HepG2 (cell line): ENCODE measurements around the gene ARHGEF16. TPM values are rescaled to one million over a fixed set of nuclear protein-coding genes. Genes with fewer than 3 reads are reported as not detected.

Experiments
- ETV6 ChIP-seq: sonication (generic); formaldehyde crosslinking; conservative IDR thresholded peaks from 2 replicates; pipeline ENCODE4 v1.4.0; 2020; ENCODE audit warnings: missing genetic modification reagents
- MEIS1 ChIP-seq: sonication (generic); formaldehyde crosslinking; IDR thresholded peaks from 2 replicates; pipeline ENCODE4 v1.9.0; 2021; ENCODE audit warnings: mild to moderate bottlenecking, missing genetic modification reagents, moderate library complexity, borderline replicate concordance
- MTF1 ChIP-seq: sonication (generic); formaldehyde crosslinking; IDR thresholded peaks from 2 replicates; pipeline ENCODE4 v1.5.0; 2020; ENCODE audit warnings: missing genetic modification reagents
- MYNN ChIP-seq: sonication (generic); formaldehyde crosslinking; IDR thresholded peaks from 2 replicates; pipeline ENCODE4 v1.4.0; 2020; ENCODE audit warnings: mild to moderate bottlenecking, low read depth, missing genetic modification reagents
- NR2F6 ChIP-seq, 2 experiments: IDR thresholded peaks; 2 replicates each; pipeline ENCODE4 v1.6.1; 2016; ENCODE audit warnings: antibody characterized with exemption in 1 of 2, mild to moderate bottlenecking in 1 of 2
- ZFP82 ChIP-seq: sonication (generic); formaldehyde crosslinking; IDR thresholded peaks from 2 replicates; pipeline ENCODE4 v1.5.1; 2020; ENCODE audit warnings: mild to moderate bottlenecking, missing genetic modification reagents, borderline replicate concordance
- ZNF136 ChIP-seq: sonication (generic); formaldehyde crosslinking; IDR thresholded peaks from 2 replicates; pipeline ENCODE4 v1.8.1; 2022; ENCODE audit warnings: low read depth, mild to moderate bottlenecking, moderate library complexity, missing genetic modification reagents
- ZNF383 ChIP-seq: sonication (generic); formaldehyde crosslinking; IDR thresholded peaks from 2 replicates; pipeline ENCODE4 v1.4.0; 2020; ENCODE audit warnings: missing genetic modification reagents, mild to moderate bottlenecking, borderline replicate concordance
- ZNF431 ChIP-seq: sonication (generic); formaldehyde crosslinking; IDR thresholded peaks from 2 replicates; pipeline ENCODE4 v1.9.0; 2022; ENCODE audit warnings: missing genetic modification reagents, low read depth, mild to moderate bottlenecking, borderline replicate concordance
- ZNF737 ChIP-seq: sonication (generic); formaldehyde crosslinking; IDR thresholded peaks from 2 replicates; pipeline ENCODE4 v1.5.0; 2020; ENCODE audit warnings: missing genetic modification reagents, mild to moderate bottlenecking, borderline replicate concordance
- polyA plus RNA-seq, 8 experiments: library from polyadenylated mRNA; depleted of rRNA in 3 of 8; stranded (reverse) in 7 of 8; unstranded in 1 of 8; fragments of >200 nt; fragmentation: Illumina TruSeq in 4 of 8; extraction: Trizol in 4 of 8; gene quantifications; 2 replicates each; pipeline versions ENCODE4 v1.2.1 to v1.2.3, GENCODE V29; 2011 to 2016; ENCODE audit warnings: low read depth in 4 of 8, missing spikeins in 1 of 8, mixed read lengths in 1 of 8; ENCODE audit not compliant: insufficient read depth in 1 of 8
- total RNA-seq, 5 experiments: library from RNA; depleted of rRNA; stranded (reverse); fragments of >200 nt; fragmentation: Illumina TruSeq; extraction: Trizol; gene quantifications; 2 replicates each; pipeline ENCODE4 v1.2.3, GENCODE V29; 2016; ENCODE audit warnings: low read depth in 1 of 5
- TF ChIP-seq, protein P1 (sequence below), 2 experiments: sonication (generic) in 1 of 2; formaldehyde crosslinking in 1 of 2; IDR thresholded peaks; 2 replicates each; pipeline versions ENCODE4 v1.6.1 to v1.9.0; 2014 to 2022; ENCODE audit warnings: antibody characterized with exemption in 1 of 2, borderline replicate concordance in 1 of 2, inconsistent platforms in 1 of 2, low read depth in 1 of 2, missing genetic modification reagents in 1 of 2
- TF ChIP-seq, protein P2 (sequence below): sonication (generic); formaldehyde crosslinking; IDR thresholded peaks from 2 replicates; pipeline ENCODE4 v1.9.0; 2021; ENCODE audit warnings: mild to moderate bottlenecking, missing genetic modification reagents
- TF ChIP-seq, protein P3 (sequence below): sonication (generic); formaldehyde crosslinking; IDR thresholded peaks from 2 replicates; pipeline ENCODE4 v1.8.0; 2022; ENCODE audit warnings: missing genetic modification reagents, mild to moderate bottlenecking, inconsistent platforms, borderline replicate concordance

The ARHGEF16 gene
- total and polyA plus RNA-seq, 2 of the 13 experiments (the other 11 are each of a cell fraction or from before 2014, with no cell fraction given) = 20.3 to 39.9 TPM

- TF ChIP-seq, protein P1, sequence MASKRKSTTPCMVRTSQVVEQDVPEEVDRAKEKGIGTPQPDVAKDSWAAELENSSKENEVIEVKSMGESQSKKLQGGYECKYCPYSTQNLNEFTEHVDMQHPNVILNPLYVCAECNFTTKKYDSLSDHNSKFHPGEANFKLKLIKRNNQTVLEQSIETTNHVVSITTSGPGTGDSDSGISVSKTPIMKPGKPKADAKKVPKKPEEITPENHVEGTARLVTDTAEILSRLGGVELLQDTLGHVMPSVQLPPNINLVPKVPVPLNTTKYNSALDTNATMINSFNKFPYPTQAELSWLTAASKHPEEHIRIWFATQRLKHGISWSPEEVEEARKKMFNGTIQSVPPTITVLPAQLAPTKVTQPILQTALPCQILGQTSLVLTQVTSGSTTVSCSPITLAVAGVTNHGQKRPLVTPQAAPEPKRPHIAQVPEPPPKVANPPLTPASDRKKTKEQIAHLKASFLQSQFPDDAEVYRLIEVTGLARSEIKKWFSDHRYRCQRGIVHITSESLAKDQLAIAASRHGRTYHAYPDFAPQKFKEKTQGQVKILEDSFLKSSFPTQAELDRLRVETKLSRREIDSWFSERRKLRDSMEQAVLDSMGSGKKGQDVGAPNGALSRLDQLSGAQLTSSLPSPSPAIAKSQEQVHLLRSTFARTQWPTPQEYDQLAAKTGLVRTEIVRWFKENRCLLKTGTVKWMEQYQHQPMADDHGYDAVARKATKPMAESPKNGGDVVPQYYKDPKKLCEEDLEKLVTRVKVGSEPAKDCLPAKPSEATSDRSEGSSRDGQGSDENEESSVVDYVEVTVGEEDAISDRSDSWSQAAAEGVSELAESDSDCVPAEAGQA (IDR thresholded peaks at IDR 0.05; ENCODE audit: low read depth) = peak; percentile 77
- TF ChIP-seq, protein P1 (CRISPR knock-in tag; IDR thresholded peaks at IDR 0.05; ENCODE audit: borderline replicate concordance) = no peak
- TF ChIP-seq ZNF431 (CRISPR knock-in tag) (no peak), NR2F6 (IDR thresholded peaks at IDR 0.05) (peak; percentile 29; the same call in 1 of the 2 replicates), NR2F6 (CRISPR knock-in tag; IDR thresholded peaks at IDR 0.05) (peak; percentile 80), ZNF136 (CRISPR knock-in tag) (peak; percentile 49; the same call in 1 of the 2 replicates), ZFP82 (no peak), ETV6 (CRISPR knock-in tag) (no peak), MYNN (CRISPR knock-in tag) (no peak), MEIS1 (CRISPR knock-in tag) (no peak), ZNF383 (CRISPR knock-in tag) (no peak), ZNF737 (no peak), MTF1 (CRISPR knock-in tag) (no peak)
- TF ChIP-seq, protein P2, sequence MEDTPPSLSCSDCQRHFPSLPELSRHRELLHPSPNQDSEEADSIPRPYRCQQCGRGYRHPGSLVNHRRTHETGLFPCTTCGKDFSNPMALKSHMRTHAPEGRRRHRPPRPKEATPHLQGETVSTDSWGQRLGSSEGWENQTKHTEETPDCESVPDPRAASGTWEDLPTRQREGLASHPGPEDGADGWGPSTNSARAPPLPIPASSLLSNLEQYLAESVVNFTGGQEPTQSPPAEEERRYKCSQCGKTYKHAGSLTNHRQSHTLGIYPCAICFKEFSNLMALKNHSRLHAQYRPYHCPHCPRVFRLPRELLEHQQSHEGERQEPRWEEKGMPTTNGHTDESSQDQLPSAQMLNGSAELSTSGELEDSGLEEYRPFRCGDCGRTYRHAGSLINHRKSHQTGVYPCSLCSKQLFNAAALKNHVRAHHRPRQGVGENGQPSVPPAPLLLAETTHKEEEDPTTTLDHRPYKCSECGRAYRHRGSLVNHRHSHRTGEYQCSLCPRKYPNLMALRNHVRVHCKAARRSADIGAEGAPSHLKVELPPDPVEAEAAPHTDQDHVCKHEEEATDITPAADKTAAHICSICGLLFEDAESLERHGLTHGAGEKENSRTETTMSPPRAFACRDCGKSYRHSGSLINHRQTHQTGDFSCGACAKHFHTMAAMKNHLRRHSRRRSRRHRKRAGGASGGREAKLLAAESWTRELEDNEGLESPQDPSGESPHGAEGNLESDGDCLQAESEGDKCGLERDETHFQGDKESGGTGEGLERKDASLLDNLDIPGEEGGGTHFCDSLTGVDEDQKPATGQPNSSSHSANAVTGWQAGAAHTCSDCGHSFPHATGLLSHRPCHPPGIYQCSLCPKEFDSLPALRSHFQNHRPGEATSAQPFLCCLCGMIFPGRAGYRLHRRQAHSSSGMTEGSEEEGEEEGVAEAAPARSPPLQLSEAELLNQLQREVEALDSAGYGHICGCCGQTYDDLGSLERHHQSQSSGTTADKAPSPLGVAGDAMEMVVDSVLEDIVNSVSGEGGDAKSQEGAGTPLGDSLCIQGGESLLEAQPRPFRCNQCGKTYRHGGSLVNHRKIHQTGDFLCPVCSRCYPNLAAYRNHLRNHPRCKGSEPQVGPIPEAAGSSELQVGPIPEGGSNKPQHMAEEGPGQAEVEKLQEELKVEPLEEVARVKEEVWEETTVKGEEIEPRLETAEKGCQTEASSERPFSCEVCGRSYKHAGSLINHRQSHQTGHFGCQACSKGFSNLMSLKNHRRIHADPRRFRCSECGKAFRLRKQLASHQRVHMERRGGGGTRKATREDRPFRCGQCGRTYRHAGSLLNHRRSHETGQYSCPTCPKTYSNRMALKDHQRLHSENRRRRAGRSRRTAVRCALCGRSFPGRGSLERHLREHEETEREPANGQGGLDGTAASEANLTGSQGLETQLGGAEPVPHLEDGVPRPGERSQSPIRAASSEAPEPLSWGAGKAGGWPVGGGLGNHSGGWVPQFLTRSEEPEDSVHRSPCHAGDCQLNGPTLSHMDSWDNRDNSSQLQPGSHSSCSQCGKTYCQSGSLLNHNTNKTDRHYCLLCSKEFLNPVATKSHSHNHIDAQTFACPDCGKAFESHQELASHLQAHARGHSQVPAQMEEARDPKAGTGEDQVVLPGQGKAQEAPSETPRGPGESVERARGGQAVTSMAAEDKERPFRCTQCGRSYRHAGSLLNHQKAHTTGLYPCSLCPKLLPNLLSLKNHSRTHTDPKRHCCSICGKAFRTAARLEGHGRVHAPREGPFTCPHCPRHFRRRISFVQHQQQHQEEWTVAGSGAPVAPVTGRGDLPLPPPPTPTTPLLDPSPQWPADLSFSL (CRISPR knock-in tag) = no peak
- TF ChIP-seq, protein P3, sequence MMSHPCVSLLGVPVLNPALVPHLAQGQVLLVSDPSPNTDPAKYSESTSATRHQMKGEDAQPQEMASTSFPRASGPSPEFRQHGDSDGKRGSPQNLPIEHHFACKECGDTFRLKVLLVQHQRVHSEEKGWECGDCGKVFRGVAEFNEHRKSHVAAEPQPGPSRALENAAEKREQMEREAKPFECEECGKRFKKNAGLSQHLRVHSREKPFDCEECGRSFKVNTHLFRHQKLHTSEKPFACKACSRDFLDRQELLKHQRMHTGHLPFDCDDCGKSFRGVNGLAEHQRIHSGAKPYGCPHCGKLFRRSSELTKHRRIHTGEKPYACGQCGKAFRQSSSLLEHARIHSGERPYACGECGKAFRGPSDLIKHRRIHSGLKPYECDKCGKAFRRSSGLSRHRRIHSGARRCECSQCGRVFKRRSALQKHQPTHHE (CRISPR knock-in tag) = no peak
Observed at GRCh38 chr1:3423245-3423829, 31.1 kb upstream of the ARHGEF16 start (continued).
